Activated T-helper 1 cell treated with Interleukin-2 at 50 U/mL for 16 hours (primary cell): Measurements from ENCODE around the gene DRGX.

ENCODE experiments used
- DNase-seq: peaks from one replicate; pipeline ENCODE4 v3.0.0-alpha.2; 2020; ENCODE audit warnings: low read depth

The DRGX gene

DNA sequence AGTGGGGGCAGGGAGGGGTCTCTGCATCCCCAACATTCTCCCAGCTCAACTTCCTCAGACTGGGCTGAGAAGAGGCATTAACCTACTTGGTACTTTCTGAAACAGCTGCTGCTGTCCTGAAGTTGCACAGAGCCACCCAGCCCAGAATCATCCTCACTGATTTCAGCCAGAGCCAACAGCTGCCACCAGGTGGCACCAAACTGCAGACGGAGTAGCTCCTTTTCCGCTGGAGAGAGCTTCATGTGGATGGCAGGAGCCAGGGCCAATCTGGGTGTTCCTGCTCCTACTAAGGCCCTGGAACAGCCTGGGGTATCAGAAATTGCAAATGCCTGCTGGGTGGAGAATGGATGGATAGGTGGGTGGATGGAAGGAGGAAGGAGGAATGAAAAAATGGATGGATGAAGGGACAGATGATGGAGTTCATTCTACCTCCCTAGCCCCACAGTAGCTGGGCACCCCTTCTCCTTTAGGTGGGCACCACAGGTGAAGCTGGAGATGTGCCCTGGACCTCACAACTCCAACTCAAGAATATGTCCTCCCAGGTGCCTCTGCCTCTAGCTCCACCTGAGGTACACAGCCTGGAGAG lies 11.8 kb upstream of the DRGX start:
- DNase-seq: peak; percentile 42

DNA sequence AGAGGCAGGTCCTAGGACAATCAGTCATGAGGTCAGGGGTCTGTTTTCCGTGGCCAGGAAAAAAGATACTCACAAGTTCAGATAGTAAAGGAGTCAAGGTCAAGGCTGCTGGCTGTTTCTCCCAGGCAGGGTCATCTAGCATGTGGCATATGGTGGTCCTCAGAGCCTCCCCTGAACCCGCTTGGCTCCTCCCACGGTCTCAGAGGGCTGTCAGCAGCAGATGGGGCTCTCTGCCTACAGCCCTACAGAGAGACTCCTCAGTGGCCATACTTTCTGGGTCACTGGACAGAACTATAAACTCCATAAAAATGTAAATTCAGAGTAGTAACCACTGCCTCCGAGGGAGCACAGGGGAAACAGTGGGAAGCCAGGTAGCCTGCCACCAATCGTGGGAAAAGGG lies 11.3 kb upstream of the DRGX start:
- DNase-seq: no peak

DNA sequence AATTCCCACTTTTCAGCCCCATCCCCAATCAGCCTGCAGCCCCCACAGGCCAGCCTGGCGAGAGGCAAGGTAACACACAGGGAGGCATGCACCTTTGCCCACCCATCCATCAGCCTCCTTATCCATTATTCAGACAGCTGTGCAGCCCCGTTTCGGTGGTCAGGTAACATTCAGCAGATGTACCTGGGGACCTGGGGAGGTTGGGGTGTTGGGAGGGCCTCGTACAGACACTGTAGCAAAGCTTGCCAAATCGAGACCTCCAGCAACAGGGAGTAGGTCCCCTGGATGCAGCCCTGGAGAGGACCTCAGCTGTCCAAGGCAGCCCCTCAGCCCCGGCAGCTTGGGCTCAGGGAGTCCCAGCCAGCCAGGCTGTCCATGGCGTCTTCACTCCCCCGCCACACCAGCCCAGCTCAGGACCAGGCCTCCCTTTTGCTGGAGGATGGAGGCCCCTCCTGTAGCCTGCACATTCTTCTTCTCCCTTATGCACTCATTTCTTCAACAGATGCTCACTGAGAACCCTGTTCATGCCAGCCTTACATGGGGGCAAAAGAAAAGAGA lies 8.5 kb upstream of the DRGX start:
- DNase-seq: no peak

DNA sequence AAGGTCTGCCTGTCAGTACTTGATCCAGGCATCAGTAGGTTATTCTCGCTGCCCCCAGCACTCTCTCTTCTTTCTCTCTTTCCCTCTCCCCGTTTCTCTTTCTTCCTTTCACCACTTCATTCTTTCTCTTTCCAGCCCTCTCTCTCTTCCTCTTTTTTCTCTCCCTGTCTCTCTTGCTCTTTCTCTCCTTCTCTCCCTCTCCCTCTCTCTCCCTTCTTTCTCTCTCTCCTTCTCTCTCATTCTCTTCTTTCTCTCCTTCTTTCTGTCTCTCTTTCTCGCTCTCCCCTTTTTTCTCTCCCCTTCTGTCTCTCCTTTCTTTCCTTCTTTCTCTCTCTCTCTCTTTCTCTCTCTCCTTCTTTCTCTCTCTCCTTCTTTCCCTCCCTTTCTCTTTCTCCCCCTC lies 7.5 kb upstream of the DRGX start:
- DNase-seq: no peak

DNA sequence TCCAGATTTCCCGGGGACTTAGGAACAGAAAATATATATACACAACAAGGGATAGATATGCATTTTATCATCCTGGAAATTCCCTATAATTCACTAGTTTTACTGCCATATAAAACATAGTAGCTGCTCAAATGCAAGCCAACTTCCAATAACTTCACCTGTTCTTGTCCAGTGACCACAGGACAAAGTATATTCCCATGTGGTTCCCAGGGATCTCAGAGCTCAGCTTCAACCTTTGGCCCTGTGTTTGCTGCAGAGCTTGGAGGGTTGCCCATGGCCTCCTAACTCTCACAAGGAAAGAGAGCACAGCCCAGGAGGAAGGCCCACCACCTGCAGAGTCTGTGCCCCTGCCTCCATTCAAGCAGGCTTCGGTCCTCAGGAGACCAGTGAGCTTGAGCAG lies 4.5 kb upstream of the DRGX start:
- no peak for DNase-seq

DNA sequence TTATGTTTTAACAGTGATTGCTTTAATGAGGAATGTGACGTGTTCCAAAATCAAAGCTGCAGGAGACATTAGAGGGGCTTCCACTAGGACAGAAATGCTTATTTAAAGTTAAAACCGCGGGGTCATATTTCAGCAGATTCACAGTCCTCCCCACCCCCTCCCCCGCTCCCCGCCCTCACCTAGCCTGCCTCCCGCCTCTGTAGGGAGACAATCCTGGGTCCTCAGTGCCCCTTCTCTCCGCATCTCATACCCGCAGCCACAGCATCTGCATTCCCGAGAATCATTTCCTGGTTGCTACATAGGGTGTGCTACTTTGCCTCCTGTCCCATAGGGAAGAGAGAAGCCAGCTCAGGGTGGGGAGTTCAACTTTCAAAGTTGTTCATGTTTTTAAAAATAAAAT lies 3.1 kb upstream of the DRGX start:
- DNase-seq: no peak

DNA sequence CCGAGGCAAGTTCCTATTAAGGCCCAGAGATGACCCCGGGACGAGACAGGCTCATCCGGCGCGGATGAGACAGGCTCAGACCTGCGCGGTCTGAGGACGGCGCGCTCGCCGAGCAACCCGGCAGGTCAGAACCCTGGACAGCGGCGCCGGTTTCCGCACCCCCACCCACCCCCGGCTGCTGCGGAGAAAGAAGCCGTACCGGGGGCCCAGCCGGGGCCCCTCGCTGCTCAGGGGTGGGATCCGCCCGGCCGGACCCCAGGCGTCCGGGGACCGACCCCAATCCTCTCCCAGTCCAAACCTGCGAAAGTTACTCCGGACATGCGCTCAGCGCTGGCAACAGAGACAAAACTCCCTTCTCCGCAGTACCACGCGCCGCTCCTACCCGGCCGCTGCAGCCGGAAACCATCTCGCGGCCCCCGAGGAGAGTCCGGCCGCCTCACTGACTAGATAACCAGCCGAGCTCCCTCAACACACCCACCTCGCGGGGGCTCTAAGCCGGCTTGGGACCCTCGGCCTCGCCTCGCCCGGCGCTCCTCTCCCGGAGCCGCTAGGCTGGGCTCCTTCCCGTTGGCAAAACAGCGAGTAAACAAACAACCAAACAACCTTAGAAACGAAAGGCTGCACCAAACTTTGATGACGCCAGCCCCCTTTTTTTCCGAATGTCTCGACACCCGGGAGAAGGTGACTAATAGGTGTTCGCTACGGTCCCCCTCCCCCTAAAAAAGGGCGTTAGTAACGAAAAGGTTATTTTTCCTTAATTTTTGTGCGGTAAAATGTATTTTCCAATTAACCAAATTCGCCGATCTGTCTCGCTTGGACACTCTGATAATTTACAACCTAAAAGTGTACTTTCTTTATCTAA lies 2.3 kb upstream of the DRGX start:
- DNase-seq: peak; percentile 17

DNA sequence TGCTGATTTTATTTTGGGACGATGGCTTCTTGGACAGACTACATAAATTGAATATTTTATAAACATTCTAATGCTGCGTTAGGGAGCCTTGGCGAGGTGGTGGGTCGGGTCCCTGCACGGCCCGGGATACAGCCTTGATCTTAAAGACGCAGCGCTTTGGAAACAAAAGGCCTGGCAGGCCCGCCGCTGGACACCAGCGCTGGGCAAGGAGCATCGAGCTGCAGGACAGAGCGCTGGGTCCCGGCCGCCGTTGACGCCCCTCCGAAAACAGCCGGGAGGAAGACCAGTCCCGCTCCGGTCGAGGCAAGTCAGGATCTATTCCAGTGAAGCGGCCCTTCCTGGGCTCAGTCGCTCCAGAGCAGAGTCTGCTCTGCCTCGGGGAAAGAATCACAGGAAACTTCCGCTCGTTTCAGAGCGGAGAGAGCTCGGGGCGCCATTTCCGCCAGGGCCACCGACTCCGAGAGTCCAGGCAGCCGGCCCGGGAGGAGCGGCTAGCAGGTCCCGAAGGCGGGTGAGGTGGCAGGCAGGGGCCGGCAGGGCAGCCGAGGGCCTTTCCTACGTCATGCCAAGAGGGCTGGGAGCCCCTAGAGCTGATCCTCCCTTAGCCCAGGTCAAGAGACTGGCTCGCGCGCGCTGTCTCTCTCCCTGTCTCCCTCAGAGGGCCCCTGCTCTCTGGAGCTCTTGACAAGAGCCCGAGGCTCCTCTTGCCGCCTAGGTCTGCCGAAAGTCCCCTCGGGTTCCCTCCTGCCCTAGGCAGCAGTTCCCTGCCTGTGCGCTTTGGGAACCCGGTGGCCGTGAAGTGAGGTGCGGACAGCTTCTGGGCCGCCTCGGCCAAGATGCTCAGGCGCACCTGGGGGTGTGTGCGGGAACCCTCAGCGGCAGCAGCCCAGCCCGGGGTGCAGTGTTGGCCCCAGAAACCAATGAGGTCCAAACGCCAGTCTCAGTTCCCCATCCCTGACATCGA lies 1.4 kb upstream of the DRGX start:
- no peak for DNase-seq

DNA sequence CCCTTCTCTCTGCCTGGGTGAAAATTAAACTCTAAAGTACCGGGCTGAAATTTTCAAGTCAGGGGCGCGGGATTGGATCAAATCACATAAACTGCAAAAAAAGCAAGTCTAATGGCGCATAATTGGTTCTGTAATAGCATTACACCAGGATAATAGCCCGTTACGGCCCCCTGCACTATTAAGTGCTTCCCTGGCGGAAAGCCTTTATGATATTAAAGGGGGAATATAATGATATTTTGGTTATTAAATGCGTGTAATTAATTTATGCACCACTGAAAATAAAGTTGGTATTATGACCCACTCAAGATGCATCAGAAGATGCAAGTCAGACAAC lies 744 bp upstream of the DRGX start:
- no peak for DNase-seq

DNA sequence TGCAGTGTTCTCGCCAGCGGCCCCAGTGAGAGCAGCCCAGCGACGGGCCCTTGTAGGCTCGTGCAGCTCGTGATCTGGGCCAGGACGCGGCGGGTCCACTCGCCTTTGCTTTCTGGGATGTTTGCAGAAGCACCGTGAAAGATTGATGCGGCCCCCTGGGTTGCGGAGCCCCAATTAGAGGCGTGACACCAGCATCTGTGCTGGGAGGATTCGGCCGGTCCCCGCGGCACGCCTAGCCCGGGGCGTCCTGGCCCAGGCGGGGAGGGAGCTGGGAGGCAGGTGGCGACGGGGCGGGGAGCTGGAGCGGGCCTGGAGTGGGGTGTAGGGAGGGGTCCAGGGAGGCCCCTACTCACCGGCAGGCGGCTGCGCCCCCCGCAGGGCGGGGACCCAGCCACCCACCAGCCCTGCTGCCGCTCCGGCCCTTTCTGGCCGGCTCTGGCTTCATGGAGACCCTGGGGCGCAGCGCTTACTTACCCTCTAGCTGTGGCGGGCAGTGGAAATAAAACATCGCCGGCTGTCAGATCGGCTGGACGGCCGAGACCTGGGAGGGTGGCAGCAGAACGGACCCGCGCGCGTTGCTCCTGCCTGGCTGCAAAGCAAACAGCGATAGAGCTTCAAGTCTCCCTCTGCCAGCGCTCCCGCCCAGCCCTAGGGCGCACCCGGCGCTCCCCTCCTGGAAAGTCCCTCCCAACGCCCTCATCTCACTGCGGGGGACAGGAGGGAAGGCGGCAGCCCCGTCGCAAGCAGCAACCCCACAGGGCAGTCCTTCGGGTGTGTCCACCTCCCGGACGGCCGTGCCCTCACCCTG lies 752 bp downstream of the DRGX start:
- no peak for DNase-seq

DNA sequence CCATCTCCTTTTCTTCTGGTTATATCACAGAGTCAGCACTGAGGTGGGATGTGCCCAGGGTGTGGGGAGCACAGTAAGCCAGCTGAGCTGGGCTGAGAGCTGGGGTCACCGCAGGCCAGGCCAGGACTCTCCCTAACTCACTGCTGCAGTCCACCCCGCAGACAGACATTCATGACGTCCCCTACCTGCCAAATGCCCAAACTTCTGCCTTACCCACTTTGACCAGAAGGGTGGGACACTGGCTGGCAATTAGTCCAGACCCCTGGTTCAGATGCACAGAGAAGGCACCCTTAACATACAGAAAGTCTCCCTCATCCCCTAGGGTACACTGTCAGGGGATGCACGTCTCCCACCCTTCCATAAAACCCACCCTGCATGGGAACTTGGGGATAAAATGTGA lies 2.1 kb downstream of the DRGX start:
- DNase-seq: no peak

DNA sequence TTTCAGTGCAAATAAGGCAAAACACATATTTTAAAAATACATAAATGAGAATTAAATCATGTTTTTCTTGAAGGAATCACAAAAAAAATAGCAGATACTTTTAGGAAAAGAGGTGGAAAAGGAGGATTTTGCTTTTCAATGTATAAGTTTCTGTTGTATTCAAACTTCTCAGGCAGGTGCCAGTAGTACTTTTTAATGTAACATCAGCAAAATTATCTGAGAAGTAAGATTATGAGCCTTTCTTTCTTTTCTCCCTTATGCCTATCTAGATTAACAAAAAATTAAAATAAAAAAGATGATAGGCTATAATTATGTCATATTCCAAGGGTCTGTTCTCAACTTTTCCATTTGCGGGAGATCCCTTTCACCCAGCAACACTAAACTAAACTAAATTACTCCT lies 2.6 kb downstream of the DRGX start:
- no peak for DNase-seq

DNA sequence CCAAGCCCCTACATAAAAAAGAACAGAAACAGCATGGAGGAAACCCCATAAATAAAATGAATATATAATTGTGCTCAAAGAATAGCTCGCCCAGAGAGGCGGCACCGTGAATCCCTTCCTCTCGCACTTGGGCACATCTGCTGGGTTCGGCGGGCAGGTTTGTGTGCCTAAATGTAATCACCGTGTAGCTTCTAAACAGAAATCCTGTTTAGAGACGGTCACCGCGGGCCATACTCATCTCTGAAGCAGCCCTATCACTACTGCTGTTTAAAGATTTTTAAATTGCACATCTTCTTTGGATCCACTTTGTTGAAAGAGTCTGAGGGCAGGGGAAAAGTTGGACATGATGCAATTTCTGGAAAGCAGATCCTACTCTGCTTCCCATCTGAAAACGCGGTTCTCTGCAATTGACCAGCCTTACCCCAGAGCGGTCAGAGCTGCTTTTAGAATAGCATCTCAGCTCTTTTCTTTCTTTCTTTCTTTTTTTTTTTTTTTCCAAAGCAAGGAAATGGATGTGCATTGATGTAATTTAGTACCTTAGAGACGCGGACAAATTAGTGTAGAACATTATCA lies 6.4 kb downstream of the DRGX start:
- no peak for DNase-seq

DNA sequence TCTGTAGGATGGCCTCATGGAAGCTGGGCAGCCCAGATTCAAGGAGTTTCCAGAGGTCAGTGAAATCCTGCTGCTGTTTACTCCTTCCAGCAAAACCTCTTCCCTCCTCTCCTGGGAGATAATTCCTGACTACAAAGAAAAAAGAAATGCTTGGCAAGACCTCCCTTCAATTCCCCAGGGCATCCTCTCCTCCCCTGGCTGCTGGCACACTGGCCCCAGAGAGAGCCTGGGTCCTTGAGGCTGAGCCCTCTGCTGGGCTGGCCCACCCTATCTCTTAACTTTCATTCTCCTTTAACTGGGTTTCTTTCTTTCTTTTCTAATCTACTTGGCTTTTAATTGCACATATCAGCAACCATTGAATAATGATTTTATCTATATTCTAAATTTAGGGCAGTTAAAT lies 7.7 kb downstream of the DRGX start:
- no peak for DNase-seq

DNA sequence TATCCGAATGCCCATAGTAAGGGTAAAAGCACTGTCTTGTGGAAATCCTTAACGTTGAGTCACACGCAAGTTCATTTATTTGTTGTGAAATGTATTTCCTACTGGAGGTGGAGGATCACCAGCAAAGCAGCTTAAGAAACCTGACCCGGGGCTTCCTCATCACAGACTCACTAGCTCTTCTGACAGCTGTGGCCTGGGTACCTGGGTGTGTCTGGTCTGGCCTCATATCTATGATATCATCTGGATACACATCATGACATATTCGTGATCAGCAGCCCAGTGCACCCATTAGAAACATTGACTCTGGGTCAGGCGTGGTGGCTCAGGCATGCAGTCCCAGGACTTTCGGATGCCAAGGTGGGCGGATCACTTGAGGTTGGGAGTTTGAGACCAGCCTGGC lies 8.8 kb downstream of the DRGX start:
- no peak for DNase-seq

DNA sequence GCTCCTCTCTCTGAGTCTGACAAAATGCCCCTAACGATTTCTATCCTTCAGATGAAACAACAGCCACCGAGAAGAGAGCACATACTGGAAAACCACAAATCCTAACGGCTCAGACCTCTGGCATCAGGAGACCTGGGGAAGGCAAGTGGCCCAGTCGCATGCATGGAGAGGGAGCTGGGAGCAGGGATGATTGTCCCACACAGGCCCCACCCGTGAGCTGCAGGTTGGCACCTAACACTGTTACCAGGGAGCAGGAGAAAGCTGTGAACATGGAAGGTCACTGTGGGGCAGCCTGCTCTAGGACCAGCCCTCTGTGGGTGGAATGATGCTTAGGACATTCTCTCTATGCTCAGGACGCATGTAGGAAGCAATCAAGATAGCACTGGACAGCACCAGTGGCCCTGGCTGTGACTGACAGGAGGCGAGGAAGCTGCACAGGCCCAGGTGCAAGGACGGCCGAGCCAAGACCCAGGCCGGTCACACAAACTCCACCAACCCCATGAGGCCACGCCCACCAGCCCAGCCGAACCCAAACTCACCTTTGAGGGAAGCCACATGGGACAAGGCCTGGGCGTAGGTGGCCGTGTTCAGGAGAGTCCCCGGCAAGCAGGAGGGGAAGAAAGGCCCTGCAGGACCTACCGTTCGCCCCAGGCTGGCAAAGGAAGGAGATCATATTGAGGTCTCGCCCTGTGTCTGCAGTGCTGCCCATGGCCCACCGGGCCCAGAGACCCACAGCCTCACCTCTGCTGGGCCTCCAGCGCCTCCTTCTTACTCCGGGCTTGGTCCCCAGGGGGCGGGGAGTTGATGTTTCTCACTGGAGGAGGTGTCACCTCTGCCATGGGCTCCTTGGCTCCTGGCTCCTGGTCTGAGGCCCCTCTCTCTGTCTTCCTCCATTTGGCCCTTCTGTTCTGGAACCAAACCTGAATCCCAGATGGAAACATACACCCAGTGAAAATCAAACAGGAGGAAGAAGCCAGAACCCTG lies 9.7 kb downstream of the DRGX start:
- no peak for DNase-seq

DNA sequence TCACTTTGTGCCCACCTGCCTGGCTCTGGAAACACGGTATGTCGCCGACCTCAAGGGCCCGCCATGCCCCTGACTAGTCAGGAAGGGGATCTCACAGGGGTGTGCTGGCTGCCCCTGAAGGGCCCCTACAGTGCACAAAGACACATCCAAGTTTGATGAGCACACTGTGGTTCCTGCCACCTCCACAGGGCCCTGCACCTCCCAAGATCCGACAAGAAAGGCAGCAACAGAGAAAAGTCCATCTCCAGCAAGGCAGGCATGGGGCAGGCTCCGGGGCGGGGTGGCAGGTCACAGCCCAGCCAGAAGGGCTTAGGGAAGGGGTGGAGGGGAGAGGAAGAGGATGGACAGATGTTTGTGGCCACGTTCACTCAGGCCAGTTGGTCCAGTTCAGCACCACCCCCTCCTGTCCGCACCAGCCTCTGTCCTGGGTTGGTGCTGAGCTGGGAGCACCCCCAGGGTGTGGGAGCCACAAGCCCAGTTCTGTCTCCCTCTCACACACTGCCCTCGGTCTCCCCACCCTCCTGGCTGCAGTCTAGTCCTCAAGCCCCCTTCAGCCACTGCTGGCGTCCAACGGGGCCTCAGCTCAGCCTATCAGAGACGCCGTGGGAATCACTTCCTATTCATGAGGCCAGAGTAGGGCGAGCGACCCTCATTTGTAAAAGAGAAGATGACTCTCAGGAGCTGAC lies 11.5 kb downstream of the DRGX start:
- no peak for DNase-seq

DNA sequence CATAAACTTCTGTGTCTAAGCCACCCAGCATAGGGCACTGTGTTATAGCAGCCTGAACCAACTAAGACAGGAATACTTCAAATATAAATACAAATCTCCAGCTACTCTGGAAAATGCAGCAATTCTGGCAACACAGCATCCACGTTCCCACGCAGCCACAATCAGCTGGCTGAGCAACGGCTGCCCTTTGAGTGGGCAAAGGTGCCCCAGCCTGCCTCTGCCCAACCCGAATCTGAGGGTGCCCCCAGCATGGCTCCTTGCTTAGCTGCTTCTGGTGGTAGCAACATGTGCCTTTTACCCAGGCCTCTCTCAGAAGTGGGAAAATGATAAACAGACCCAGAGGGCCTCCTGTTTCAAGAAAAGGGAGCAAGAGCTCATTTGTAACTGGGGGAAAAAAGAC lies 12.0 kb downstream of the DRGX start:
- no peak for DNase-seq

DNA sequence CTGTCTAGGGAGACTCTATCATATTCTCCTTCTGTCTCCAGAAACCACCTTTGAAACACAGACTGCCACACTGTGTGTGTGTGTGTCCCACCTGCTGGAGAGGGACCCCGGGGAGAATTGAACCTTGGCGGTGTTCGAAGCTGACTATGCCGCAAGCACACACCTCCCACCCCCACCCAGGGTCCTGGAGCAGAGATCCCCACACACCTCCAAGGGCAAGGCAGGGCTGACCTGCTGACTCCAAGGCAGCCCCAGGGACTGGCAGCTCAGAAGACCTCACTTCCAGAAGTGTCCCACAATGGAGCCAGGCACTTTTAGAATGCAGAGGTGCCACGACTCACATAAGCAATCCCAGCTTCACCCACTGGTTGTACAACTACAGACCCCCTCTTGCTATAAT lies 13.1 kb downstream of the DRGX start:
- DNase-seq: no peak

DNA sequence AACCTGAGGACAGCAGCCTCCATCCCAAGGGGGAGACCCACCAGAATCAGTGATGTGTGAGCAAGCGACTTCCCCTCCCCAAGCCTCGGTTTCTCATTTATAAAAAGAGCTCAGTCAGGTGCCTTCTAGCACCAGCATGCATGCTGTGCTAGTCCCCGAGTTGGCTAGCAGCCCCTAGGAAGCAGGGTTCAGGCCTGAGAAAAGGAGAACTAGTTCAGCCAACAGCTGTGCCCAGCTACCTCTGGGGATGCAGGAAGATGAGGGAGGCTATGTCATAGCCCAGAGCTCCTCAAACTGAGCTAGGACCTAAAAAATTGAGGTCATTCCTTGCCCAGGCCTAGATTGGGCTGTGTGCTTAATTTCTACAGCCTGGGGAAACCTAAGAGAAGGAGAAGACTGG lies 13.7 kb downstream of the DRGX start:
- DNase-seq: no peak
